ENCODE measurements around the gene MSTO1. TPM values are rescaled to one million over a fixed set of nuclear protein-coding genes. Genes with fewer than 3 reads are reported as not detected.
"Not testable (repeated sequence)": the region's sequence is repeated elsewhere in the genome, so short reads cannot be mapped to it uniquely, and the experiment has no call there.

Gene MSTO1
- polyA plus RNA-seq, 1 donor (not counting 4 experiments of a cell fraction or from before 2014, with no cell fraction given): 30.5 TPM

DNA sequence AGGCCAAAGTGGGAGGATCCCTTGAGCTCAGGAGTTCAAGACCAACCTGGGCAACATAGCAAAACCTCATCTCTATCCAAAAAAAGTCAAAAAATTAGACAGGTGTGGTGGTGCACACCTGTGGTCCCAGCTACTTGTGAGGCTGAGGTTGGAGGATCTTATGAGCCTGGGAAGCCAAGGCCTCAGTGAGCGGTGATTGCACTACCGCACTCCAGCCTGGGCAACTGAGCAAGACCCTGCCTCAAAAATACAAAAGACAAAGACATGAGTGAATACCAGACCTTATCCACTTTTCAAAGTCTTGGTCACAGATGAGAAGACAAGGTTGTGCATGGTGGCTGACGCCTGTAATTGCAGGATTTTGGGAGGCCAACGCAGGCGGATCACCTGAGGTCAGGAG is 13.2 kb upstream of the MSTO1 start:
- no peak for DNase-seq (ENCODE audit: low read depth, low spot score)
- H3K9me1 ChIP-seq (ENCODE audit: control insufficient read depth, extremely low read depth, insufficient read depth, low read length): no peaks in the 10 kb centered on the region
- H3K4me3 ChIP-seq (ENCODE audit: control insufficient read depth in 2 of 3, extremely low read depth in 1 of 3, insufficient read depth in 2 of 3, low read depth in 1 of 3, low read length in 3 of 3): no peak overlapping the region
- no peak overlapping the region for H3K9ac ChIP-seq (ENCODE audit: control insufficient read depth, extremely low read depth, insufficient read depth, low read length)
- dilution Hi-C loops (cut with MboI; ENCODE audit: extremely low pct_ligation_motif_present, low sequenced_read_pairs): no loop called here
- no peaks in the 10 kb centered on the region for H3K27me3 ChIP-seq (ENCODE audit: control insufficient read depth, extremely low read depth, insufficient read depth, low read length)
- H3K9me3 ChIP-seq (ENCODE audit: control insufficient read depth, low read depth, low read length): no peaks in the 10 kb centered on the region
- H4K20me1 ChIP-seq (ENCODE audit: control insufficient read depth, extremely low read depth, insufficient read depth, low read length): no peaks in the 10 kb centered on the region
- no peak for FAIRE-seq
- H3K36me3 ChIP-seq (ENCODE audit: control insufficient read depth in 2 of 2, extremely low read depth in 1 of 2, insufficient read depth in 2 of 2, low read length in 2 of 2): no peaks in the 10 kb centered on the region
- no peaks in the 10 kb centered on the region for H3K79me2 ChIP-seq (ENCODE audit: control insufficient read depth, insufficient read depth, low read length)
- TF ChIP-seq EZH2 (IDR thresholded peaks at IDR 0.05; ENCODE audit: low read length): no peak
- TF ChIP-seq, protein P1, sequence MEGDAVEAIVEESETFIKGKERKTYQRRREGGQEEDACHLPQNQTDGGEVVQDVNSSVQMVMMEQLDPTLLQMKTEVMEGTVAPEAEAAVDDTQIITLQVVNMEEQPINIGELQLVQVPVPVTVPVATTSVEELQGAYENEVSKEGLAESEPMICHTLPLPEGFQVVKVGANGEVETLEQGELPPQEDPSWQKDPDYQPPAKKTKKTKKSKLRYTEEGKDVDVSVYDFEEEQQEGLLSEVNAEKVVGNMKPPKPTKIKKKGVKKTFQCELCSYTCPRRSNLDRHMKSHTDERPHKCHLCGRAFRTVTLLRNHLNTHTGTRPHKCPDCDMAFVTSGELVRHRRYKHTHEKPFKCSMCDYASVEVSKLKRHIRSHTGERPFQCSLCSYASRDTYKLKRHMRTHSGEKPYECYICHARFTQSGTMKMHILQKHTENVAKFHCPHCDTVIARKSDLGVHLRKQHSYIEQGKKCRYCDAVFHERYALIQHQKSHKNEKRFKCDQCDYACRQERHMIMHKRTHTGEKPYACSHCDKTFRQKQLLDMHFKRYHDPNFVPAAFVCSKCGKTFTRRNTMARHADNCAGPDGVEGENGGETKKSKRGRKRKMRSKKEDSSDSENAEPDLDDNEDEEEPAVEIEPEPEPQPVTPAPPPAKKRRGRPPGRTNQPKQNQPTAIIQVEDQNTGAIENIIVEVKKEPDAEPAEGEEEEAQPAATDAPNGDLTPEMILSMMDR (optimal IDR thresholded peaks at IDR 0.05 in 1 of 3, IDR thresholded peaks at IDR 0.05 in 1 of 3, conservative IDR thresholded peaks at IDR 0.05 in 1 of 3; ENCODE audit: extremely low read depth in 1 of 3, insufficient read depth in 2 of 3, low read length in 3 of 3): no peak
- H3K4me2 ChIP-seq (ENCODE audit: control insufficient read depth, extremely low read depth, insufficient read depth, low read depth, low read length): no peak overlapping the region
- H2AFZ ChIP-seq (ENCODE audit: control insufficient read depth, low read length): no peak overlapping the region
- peaks cover 15% of the 10 kb centered on the region for H3K4me1 ChIP-seq (ENCODE audit: control insufficient read depth, extremely low read depth, insufficient read depth, low read length)
- no peak overlapping the region for H3K27ac ChIP-seq (ENCODE audit: control insufficient read depth, insufficient read depth, low read length)

DNA sequence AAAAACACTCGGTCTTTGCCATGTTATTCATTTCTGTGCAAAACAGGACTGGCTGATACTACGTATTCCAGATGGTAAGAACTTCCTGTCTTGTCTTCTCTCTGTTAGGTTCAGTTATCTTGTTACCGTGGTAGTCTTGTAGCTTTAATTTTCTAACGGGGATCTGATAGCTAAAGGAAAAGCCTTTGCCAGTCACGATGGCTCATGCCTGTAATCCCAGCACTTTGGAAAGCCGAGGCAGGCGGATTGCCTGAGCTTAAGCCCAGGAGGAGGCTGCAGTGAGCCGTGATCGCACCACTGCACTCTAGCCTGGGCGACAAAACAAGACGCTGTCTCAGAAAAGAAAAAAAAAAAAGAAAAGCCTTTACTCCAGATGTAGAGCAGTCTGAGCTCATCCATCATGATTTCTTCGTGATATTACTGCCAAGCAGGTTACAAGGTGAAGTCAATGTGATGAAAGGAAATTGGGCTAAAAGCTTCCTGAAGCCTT is 11.1 kb upstream of the MSTO1 start:
- Histone ChIP-seq H3K27me3 (ENCODE audit: control insufficient read depth, extremely low read depth, insufficient read depth, low read length) (no peaks in the 10 kb centered on the region), H3K9ac (ENCODE audit: control insufficient read depth, extremely low read depth, insufficient read depth, low read length) (peak overlapping the region; percentile 3), H2AFZ (ENCODE audit: control insufficient read depth, low read length) (peak overlapping the region; percentile 51), H3K4me2 (ENCODE audit: control insufficient read depth, extremely low read depth, insufficient read depth, low read depth, low read length) (peak overlapping the region; percentile 79), H3K27ac (ENCODE audit: control insufficient read depth, insufficient read depth, low read length) (peak overlapping the region; percentile 43), H3K79me2 (ENCODE audit: control insufficient read depth, insufficient read depth, low read length) (no peaks in the 10 kb centered on the region), H3K4me3 (ENCODE audit: control insufficient read depth in 2 of 3, extremely low read depth in 1 of 3, insufficient read depth in 2 of 3, low read depth in 1 of 3, low read length in 3 of 3) (peak overlapping the region in 2 of 3 experiments; percentile 14 to 45), H3K36me3 (ENCODE audit: control insufficient read depth in 2 of 2, extremely low read depth in 1 of 2, insufficient read depth in 2 of 2, low read length in 2 of 2) (no peaks in the 10 kb centered on the region), H3K9me3 (ENCODE audit: control insufficient read depth, low read depth, low read length) (no peaks in the 10 kb centered on the region), H4K20me1 (ENCODE audit: control insufficient read depth, extremely low read depth, insufficient read depth, low read length) (no peaks in the 10 kb centered on the region), H3K9me1 (ENCODE audit: control insufficient read depth, extremely low read depth, insufficient read depth, low read length) (no peaks in the 10 kb centered on the region), H3K4me1 (ENCODE audit: control insufficient read depth, extremely low read depth, insufficient read depth, low read length) (peaks cover 15% of the 10 kb centered on the region)
- DNase-seq (ENCODE audit: low read depth, low spot score): no peak
- TF ChIP-seq, protein P1 (optimal IDR thresholded peaks at IDR 0.05 in 1 of 3, IDR thresholded peaks at IDR 0.05 in 1 of 3, conservative IDR thresholded peaks at IDR 0.05 in 1 of 3; ENCODE audit: extremely low read depth in 1 of 3, insufficient read depth in 2 of 3, low read length in 3 of 3): peak in 1 of 3 experiments; percentile 15
- TF ChIP-seq EZH2 (IDR thresholded peaks at IDR 0.05; ENCODE audit: low read length): no peak
- FAIRE-seq: no peak
- dilution Hi-C loops (cut with MboI; ENCODE audit: extremely low pct_ligation_motif_present, low sequenced_read_pairs): no loop called here

GRCh38 chr1:155599828-155600572 is 10.0 kb upstream of the MSTO1 start:
- not testable (repeated sequence) for DNase-seq (ENCODE audit: low read depth, low spot score)

More at GRCh38 chr1:155599828-155600572, 10.0 kb upstream of the MSTO1 start:
- dilution Hi-C loops (cut with MboI; ENCODE audit: extremely low pct_ligation_motif_present, low sequenced_read_pairs); H3K4me3 ChIP-seq (ENCODE audit: control insufficient read depth in 2 of 3, extremely low read depth in 1 of 3, insufficient read depth in 2 of 3, low read depth in 1 of 3, low read length in 3 of 3); H4K20me1 ChIP-seq (ENCODE audit: control insufficient read depth, extremely low read depth, insufficient read depth, low read length); H3K27me3 ChIP-seq (ENCODE audit: control insufficient read depth, extremely low read depth, insufficient read depth, low read length); H3K9me3 ChIP-seq (ENCODE audit: control insufficient read depth, low read depth, low read length); H3K36me3 ChIP-seq (ENCODE audit: control insufficient read depth in 2 of 2, extremely low read depth in 1 of 2, insufficient read depth in 2 of 2, low read length in 2 of 2); H3K79me2 ChIP-seq (ENCODE audit: control insufficient read depth, insufficient read depth, low read length); FAIRE-seq; H3K9me1 ChIP-seq (ENCODE audit: control insufficient read depth, extremely low read depth, insufficient read depth, low read length): not testable (repeated sequence)
- Histone ChIP-seq H2AFZ (ENCODE audit: control insufficient read depth, low read length) (peak overlapping the region; percentile 58), H3K9ac (ENCODE audit: control insufficient read depth, extremely low read depth, insufficient read depth, low read length) (peak overlapping the region; percentile 15), H3K4me2 (ENCODE audit: control insufficient read depth, extremely low read depth, insufficient read depth, low read depth, low read length) (peak overlapping the region; percentile 27), H3K27ac (ENCODE audit: control insufficient read depth, insufficient read depth, low read length) (peak overlapping the region; percentile 49), H3K4me1 (ENCODE audit: control insufficient read depth, extremely low read depth, insufficient read depth, low read length) (peaks cover 15% of the 10 kb centered on the region)

Measured in keratinocyte (primary cell).